DMS153 (cell line): ENCODE results near the gene ERFL.

ENCODE experiments used
- DNase-seq: peaks from one replicate; lab custom pipeline; 2025; lab: John Stamatoyannopoulos, UW

The ERFL gene

DNA sequence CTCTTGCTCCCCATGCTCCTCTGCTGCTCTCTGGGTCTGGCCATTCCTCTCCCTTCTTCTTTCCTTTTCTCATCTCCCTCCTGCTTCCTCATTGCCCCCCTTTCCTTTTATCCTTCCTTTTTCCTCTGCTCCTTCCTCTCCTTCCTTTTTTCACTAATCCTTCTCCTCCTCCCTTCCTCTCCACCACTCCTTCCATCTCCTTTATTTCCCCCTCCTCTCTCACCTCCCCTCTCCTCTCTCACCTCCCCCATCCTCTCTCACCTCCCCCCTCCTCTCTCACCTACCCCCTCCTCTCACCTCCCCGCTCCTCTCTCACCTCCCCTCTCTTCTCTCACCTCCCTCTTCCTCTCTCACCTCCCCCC is 31.7 kb downstream of the ERFL start:
- DNase-seq = no peak

DNA sequence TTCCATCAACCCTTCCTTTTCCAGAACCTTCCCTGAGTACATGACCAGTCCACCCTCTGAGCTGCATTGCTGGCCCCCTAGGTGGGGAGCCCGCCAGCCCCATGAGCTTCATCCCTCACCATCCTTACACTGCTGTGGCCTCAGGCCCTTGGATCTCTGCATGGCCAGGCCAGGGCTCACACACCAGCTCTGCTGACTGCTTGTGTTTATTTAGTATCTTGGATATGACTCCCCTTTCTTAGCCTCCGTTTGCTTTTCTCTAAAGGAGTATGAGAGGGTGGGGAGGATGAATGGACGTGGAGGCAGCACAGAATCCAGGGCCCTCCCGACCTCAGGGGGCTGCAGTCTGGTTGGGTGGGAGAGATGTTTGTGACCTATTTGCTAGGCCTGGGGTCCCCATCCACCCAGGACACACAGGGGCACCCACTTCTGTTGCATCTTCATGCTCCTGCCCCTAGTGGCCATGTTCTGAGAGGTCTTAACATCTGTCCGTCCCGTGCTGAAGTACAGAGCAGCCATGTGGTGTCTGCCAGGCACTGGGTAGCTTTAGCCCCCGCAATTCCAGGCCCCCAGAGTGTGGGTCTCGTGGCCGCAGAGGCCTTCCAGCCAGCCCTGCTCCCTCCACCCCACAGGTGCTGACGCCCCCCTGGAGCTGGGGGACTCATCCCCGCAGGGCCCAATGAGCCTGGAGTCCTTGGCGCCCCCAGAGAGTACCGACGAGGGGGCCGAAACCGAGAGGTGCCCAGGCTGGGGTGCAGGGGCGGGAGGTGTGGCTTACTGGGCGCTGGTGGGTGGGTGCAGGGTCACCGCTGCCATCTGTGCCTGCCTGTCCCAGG is 32.3 kb downstream of the ERFL start:
- no peak for DNase-seq

DNA sequence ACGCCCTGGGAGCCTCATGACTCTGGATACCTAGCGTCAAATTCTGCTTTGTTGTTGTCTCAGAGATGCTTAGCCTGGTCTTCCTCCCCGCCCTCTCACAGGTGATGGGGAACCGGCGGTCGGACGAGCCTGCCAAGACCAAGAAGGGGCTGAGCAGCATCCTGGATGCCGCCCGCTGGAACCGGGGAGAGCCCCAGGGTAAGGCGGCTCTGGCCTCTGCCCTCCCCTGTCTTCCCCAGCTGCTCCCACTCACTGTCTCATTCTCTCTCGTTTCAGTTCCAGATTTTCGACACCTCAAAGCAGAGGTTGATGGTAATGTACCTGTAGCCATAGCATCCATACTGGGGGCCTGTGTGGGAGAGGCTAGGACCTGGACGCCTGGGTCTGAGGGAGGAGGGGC is 33.9 kb downstream of the ERFL start:
- DNase-seq = no peak

DNA sequence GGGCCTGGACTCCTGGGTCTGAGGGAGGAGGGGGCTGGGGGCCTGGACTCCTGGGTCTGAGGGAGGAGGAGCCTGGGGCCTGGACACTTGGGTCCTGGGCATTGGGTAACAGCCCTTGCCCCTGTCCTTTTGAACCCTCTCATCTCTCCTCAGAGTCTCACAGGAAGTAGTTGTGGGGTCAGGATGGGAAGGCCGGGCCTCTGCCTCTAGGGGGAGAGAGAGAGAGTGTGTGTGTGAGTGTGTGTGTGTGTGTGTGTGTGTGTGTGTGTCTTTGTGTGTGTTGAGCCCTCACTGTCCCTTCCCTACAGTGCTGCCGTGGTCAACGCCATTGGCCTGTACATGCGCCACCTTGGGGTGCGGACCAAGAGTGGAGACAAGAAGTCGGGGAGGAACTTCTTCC is 34.4 kb downstream of the ERFL start:
- DNase-seq = no peak

DNA sequence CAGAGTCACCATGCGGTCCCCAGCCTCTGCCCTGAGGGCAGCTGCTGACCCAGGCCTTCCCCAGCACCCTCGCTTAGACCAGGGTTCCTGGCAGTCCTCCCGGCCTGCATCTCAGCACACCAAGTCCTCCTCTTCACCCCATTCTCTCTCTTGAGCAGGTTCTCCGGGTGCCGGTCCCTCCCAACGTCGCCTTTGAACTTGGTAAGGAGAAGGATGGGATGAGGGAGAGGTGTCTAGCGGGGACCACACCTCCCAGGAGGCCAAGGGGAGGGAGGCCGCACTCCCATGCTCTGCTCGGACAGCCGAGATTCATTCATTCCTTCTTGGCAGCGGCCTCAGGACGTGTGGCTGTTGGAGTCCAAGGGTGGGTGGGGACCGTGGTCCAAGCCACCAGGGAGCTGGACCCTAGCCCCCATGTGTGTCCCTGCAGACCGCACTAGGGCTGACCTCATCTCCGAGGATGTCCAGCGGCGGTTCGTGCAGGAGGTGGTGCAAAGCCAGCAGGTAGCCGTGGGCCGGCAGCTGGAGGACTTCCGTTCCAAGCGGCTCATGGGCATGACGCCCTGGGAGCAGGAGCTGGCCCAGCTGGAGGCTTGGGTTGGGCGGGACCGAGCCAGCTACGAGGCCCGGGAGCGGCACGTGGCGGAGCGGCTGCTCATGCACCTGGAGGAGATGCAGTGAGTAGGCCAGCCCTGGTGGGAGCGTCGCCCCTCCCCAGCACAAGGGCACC is 35.9 kb downstream of the ERFL start:
- no peak for DNase-seq

DNA sequence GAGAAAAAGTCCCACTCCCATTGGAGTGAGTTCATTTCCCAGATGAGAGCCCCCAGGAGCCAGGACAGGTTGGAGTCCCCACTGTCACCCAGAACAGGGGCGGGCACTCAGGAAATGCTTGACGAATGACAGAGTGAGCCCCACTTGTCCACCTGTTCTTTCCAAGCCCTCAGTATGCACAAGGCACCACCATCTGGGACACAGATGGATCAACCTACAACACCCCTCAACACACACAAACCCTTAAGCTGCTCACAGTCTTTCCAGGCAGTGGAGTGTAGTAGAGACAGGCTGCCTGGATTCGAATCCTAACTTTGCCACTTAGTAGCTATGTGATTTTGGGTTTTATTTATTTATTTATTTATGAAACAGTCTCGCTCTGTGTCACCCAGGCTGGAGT is 37.3 kb downstream of the ERFL start:
- DNase-seq = no peak

DNA sequence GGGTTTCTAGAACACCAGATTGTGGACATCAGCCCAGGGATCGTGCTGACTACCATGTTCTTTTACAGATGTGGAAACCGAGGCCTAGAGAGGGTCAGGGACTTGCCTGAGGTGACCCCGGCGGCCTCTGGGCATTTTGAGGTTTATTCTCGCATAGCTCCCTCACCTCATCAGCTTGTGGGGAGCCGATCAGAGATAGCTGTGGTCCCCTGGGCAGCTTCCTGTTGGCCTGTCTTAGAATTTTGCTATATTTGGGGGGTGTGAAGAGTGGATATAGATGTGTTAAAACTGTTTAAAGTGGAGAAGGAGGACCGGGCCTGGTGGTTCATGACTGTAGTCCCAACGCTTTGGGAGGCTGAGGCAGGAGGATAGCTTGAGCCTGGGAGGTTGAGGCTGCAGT is 38.4 kb downstream of the ERFL start:
- no peak for DNase-seq

DNA sequence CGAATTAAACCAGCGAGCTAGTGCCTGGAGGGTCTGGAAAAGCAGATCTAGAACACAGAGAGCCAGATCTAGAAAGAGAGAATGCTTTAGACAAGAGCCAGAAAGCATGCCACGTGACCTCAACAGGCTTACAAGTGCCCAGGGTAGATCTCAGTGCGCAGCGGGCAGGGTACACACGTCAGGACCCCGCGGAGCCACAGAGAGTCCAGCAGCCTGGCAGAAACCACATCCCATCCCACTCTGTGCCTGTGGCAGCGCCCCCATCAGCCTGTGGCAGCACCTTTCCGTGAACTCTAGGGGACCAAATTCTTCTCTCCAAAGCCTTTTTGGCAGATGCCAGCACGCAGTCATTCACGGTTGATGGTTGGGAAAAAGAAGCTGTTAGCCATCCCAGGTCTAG is 39.3 kb downstream of the ERFL start:
- DNase-seq = no peak

DNA sequence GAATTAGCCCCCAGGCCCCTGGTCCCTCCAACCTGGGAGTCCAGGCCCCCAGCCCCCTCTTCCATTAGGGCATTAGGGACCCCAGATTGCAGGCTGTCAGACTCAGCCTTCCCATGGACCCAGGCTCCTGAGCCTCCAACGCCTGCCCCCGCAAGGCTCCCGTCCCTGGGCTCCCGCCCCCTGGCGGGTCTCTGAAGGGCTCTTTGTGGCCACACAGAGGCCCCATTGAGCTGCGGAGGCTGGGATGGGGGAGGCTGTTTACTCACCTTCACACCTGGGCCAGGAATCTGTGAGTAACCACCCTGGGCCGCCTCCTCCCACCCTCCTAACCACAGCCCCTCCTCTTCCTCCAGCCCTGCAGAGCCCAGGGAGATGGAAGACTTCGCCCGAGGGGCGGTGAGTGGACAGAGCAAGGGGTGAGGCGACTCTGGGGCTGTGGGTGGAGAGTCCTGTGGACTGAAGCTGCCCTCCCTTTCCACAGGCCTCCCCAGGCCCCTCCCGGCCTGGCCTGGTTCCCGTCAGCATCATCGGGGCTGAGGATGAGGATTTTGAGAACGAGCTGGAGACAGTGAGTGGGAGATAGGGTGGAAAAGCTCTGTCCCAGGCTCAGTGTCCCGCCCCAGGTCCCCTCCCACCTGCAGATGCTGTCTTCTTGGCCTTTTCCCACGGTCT is 40.4 kb downstream of the ERFL start:
- peak; percentile 72 for DNase-seq

DNA sequence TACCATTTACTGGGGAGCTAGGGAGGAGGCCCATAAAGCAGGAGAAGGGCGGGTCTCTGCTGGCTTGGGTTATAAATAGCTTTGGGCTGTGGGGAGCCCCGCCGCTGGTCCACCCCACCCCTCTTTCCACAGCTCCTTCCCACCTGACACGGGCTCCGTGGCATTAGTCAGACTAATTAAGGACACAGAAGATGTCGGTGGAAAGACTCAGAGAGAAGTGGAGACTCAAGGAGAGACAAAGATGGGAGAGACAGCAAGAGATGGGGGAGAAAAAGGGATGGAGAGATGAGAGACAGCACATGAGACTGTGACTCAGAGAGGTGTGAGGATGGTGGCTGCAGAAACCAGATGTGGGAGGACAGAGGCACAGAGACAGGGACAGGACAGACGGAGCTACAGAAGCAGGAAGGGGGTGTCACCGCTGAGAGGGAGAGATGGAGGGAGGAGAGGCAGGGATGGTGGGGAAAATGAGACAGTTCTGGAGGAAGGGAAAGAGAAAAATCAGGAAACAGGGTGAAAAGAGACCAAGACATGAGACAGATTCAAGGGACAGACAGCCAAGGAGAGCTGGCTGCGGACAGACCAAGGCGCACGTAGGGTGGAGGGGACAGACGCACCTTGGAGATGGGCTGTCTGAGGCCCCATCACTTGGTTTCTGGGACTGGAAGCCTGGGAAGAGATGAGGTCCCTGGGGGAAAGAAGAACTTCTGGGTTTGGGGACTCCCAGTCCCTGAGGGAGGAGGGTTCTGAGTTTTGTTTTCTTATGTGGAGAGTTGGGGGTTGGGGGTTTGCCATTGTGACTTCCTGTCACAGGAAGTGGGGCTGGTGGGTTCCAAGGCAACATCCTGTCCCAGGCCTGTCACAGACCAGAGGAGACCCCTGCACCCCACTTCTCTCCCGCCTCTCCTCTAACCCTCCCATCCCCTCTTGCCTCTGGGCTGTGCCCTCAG is 41.2 kb downstream of the ERFL start:
- no peak for DNase-seq

DNA sequence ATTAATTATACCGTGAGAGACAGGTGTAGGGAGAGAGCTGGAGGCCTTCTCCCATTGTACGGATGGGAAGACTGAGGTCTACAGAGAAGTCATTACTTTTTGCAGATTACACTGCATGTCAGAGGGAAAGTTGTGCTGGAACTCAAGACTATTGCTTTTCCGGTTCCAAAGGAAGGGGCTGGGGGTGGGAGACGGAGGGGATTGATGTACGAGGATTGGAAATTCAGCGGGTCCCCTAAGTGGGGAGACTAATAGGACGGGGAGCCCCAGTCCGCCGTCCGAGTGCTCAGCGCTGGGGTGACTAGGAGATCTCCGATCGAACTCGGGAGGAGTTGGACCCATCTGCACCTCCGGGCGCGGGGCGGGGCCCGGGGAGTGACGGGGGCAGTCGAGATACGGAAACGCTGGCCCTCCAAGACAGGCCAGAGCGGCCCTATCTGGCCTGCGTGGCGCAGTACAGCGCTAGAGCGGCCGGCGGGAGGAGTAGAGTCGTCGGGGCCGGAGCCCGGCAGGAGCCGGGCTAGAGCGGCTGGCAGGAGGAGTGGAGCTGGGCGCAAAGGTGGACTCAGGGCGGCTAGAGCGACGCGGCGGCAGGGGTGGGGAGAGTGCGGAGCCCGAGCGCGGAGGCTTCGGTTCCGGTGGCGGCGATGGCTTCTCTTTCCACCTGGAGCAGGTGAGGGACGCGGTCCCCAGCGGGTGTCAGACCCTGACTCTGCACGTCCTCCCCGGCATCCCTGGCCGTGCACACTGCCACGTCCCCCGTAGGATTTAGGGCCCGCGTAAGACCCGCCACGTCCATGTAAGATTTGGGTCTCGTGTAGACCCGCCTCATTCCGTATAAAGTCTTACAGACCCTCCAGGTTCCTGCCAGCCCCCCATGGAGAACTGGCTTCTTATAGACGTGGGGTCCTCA is 44.2 kb downstream of the ERFL start:
- DNase-seq = peak; percentile 98

DNA sequence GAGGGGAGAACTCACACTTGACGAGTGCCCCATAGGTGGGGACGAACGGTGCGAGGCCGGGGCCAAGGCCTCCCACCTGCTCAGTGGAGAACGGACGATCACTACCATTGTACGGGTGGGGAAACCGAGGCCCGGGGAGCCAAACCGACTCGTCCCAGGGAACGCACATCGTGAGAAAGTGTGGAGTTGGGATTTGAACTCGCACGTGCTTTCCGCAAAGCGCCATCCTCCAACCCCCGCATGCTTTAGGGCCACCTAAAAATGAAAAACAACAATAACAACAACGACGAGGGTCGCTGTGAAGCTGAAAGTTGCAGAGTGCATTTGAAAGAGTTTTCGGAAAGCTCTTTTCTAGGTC is 44.8 kb downstream of the ERFL start:
- DNase-seq = no peak

DNA sequence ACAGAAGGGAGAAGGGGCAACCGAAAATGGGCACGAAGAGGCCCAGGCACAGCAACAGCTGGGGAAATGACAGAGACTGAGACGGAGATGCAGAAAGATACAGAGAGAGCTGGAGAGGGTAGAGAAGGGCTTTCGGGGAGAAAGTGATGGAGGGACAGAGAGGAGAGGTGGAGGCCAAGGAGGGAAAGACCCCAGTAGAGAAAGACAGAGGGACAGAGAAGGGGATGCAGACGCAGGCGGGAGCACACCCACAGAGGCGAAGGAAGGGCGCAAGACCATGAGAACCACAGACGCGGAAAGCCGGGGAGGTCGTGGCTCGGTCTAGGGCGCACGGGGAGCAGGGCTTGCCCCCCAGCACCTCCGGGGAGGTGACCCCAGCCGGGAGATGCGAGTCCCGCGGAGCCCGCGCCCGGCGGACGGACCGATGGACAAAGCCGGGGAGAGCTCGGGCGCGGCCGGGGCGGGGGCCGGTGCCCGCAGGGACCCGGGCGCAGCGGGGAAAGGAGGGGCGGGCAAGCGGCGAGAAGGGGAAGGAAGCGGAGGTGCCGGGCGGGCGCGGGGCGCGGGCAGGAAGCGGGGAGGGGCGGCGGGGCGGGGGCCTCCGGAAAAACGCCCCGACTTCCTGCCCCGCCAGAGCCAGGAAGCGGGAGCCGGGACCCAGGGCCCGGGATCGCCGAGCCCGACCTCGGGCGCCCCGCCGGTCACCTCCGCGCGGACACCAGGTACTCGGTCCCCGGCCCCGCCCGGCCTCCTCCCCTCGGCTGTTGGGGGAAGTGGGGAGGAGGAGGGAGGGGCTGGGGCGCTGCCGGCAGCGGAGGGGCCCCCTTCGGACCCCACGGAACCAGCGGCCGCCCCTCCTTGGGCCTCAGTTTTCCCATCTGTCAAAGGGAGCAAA is 45.4 kb downstream of the ERFL start, which contains the start of gene ARHGEF1:
ARHGEF1 (plus strand) TSS at position 617 of the 895 bp plus-strand sequence. CDS start 4,899 bp downstream, outside the sequence.
- no peak for DNase-seq

DNA sequence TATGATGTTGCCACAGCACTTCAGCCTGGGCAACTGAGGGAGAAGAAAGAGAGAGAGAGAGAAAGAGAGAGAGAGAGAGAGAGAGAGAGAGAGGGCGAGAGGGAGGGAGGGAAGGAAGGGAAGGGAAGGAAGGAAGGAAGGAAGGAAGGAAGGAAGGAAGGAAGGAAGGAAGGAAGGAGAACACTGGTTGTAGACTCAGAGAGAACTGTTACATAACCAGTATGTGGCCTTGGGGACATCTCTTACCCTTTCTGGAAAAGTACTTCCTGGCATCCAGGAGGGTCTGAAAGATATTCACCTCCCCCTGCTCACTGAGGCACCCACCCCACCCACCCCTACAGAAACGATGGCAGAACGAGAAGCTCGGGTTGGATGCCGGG is 47.9 kb downstream of the ERFL start:
- DNase-seq = no peak

DNA sequence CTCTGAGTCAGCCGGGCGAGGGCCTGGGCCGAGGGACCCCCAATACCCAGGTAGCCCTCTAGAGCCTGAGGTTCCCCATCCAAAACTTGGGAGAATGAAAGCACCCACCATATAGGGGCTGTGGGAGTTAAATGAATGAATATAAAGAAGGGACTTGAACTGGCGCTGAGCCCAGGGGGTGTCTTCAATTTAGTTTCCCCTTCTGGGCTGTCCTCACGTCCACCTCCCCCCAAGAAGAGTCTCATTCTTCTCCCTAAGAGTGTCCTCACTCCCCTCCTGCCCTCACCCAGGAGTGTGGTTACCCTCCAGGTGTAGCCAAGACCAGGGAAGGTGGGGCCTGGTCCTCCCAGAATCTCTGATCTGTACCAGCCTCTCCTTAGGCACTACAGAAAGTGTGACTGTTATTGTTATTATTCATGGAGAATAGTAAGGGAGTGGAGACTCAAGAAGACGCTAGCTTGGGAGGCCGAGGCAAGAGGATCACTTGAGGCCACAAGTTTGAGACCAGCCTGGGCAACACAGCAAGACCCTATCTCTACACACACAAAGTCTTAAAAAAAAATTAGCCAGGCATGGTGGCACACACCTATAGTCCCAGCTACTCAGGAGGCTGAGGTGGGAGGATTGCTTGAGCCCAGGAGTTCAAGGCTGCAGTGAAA is 48.5 kb downstream of the ERFL start:
- DNase-seq = no peak

DNA sequence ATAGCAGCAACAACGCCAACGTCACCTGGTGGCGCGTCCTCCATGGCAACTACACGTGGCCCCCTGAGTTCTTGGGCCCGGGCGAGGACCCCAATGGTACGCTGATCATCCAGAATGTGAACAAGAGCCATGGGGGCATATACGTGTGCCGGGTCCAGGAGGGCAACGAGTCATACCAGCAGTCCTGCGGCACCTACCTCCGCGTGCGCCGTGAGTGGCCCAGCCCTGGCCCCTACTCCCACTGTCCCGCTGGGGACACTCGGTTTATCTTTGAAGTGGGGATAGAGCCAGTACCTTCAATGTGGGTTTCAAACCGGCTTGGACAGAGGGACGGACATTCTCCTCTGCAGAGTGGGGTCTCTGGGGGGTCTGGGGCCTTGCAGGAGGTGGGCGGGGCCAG is 49.2 kb downstream of the ERFL start:
- DNase-seq = no peak

DNA sequence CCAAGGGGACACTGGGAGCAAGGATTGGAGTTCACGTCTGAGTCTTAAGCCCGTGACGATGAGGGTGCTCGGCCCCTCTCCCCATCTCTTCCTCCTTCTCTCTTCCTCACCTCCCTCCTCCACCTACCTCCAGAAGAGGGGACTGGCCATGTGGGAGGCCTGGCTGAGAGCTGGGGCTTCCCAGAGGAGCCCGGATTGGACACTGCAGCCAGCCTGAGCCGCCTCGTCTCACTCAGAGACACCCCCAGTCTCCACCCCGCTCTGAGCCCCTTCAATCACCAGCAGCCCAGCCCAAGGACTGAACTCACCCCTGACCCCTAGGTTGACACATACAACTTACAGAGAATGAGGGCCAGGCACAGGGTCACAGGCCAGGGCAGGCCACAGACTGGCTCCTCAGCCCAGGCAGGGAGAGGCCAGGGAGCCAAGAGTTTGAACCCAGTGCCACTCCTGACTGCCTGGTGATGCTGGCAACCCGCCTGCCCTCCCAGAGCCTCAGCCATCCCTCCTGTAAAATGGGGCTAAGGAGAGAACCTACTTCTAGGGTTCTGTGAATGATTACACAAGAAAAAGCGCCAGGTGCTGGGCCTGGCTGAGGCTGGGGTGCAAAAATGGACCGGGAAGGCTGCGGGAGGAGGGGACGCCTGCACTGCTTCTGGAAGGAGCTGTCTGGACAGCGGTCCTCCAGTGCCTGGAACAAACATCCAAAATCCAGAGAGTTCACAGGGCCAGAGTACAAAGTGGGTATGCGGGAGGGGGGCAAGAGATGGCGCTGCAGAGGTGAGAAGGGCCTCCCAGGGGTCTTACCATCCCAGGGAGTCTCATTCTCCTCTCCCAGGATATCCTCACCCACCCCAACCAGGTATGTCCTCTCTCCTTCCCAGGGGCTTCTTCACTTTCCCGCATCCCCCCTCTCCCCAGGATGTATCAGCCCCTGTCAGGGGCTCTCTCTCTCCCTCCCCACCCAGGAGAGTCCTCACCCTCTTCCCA is 50.0 kb downstream of the ERFL start:
- DNase-seq = no peak
